Hematopoietic multipotent progenitor cell treated with erythropoietin and hydrocortisone succinate and interleukin-3 and kit ligand, for 15 days (in vitro differentiated cells): Measurements from ENCODE around the gene GDPD4.

Experiments
- DNase-seq: peaks from one replicate; pipeline ENCODE4 v3.0.0-alpha.2; 2015; ENCODE audit warnings: low spot score

The GDPD4 gene

GRCh38 chr11:77244277-77245027 is 57.0 kb downstream of the GDPD4 start:
- no peak for DNase-seq

GRCh38 chr11:77236901-77237300 is 64.6 kb downstream of the GDPD4 start:
- DNase-seq: no peak

GRCh38 chr11:77233011-77233410 is 68.5 kb downstream of the GDPD4 start:
- no peak for DNase-seq

GRCh38 chr11:77232242-77232641 is 69.2 kb downstream of the GDPD4 start:
- DNase-seq: no peak

- DNase-seq: no peak
These were observed 69.7 kb downstream of the GDPD4 start for GRCh38 chr11:77231800-77232199.

- no peak for DNase-seq
These were observed 70.4 kb downstream of the GDPD4 start for GRCh38 chr11:77230878-77231605.

GRCh38 chr11:77223797-77224196 is 77.7 kb downstream of the GDPD4 start:
- DNase-seq: no peak

- no peak for DNase-seq
These were observed 84.3 kb downstream of the GDPD4 start for GRCh38 chr11:77217156-77217555.

- no peak for DNase-seq
These were observed 86.4 kb downstream of the GDPD4 start for GRCh38 chr11:77215106-77215505.

GRCh38 chr11:77214557-77214956 is 86.9 kb downstream of the GDPD4 start:
- no peak for DNase-seq

GRCh38 chr11:77213589-77214428 is 87.7 kb downstream of the GDPD4 start:
- no peak for DNase-seq

- DNase-seq: no peak
These were observed 88.4 kb downstream of the GDPD4 start for GRCh38 chr11:77213029-77213579.

GRCh38 chr11:77212314-77213007 is 89.0 kb downstream of the GDPD4 start:
- DNase-seq: no peak

- no peak for DNase-seq
These were observed 89.8 kb downstream of the GDPD4 start for GRCh38 chr11:77211594-77212251.

- no peak for DNase-seq
These were observed 90.4 kb downstream of the GDPD4 start for GRCh38 chr11:77211040-77211451.

GRCh38 chr11:77209663-77210062 is 91.8 kb downstream of the GDPD4 start:
- no peak for DNase-seq

- DNase-seq: no peak
These were observed 93.0 kb downstream of the GDPD4 start for GRCh38 chr11:77208535-77208934.

- DNase-seq: no peak
These were observed 93.7 kb downstream of the GDPD4 start for GRCh38 chr11:77207618-77208313.

- DNase-seq: no peak
These were observed 94.4 kb downstream of the GDPD4 start for GRCh38 chr11:77207019-77207485.

GRCh38 chr11:77206264-77207018 is 95.0 kb downstream of the GDPD4 start:
- DNase-seq: no peak
